A673 (cell line): ENCODE measurements around the gene SMAD1. TPM values are rescaled to one million over a fixed set of nuclear protein-coding genes. Genes with fewer than 3 reads are reported as not detected.

Source experiments
- BruUV-seq: library from RNA; stranded (reverse); fragments of 400-500 nt; replicated peaks from 2 replicates; lab custom pipeline; 2021; lab: Mats Ljungman, UMichigan
- CTCF ChIA-PET: fragments of 300-600 bp; sonication (Branson Sonifier 250); formaldehyde crosslinking; loops from one replicate; lab custom pipeline; 2022; ENCODE audit warnings: antibody characterized with exemption; lab: Charles Lee
- POLR2A ChIA-PET: fragments of 300-600 bp; sonication (Branson Sonifier 250); formaldehyde crosslinking; loops from one replicate; lab custom pipeline; 2022; ENCODE audit warnings: antibody characterized with exemption; ENCODE audit not compliant: low non-redundant PET; lab: Charles Lee
- DNase-seq: peaks from one replicate; pipeline ENCODE4 v3.0.0-alpha.2; 2015; ENCODE audit warnings: low spot score
- H3K27ac ChIP-seq: fragments of 200-600 bp; sonication (generic); 2 replicates; pipeline ENCODE4 v1.5.1; 2016; ENCODE audit warnings: mixed run types, low read depth, mild to moderate bottlenecking, mixed read lengths, antibody characterized with exemption, low read length; ENCODE audit not compliant: poor library complexity, severe bottlenecking
- H3K27me3 ChIP-seq: fragments of 200-600 bp; sonication (generic); replicated peaks from 2 replicates; pipeline ENCODE4 v1.6.1; 2017; ENCODE audit warnings: mixed run types, low read depth, mild to moderate bottlenecking, mixed read lengths, antibody characterized with exemption, low read length; ENCODE audit not compliant: insufficient read depth, poor library complexity
- H3K36me3 ChIP-seq: fragments of 200-600 bp; sonication (generic); 2 replicates; pipeline ENCODE4 v1.6.1; 2016; ENCODE audit warnings: mixed run types, mild to moderate bottlenecking, mixed read lengths, antibody characterized with exemption, low read length; ENCODE audit not compliant: insufficient read depth, poor library complexity, severe bottlenecking
- H3K4me1 ChIP-seq: fragments of 200-600 bp; sonication (generic); 2 replicates; pipeline ENCODE4 v1.6.1; 2017; ENCODE audit warnings: mixed run types, mild to moderate bottlenecking, mixed read lengths, antibody characterized with exemption, low read length; ENCODE audit not compliant: insufficient read depth, poor library complexity, severe bottlenecking
- H3K4me3 ChIP-seq: fragments of 200-600 bp; sonication (generic); 2 replicates; pipeline ENCODE4 v1.5.1; 2016; ENCODE audit warnings: low read depth, mixed run types, mild to moderate bottlenecking, mixed read lengths, low read length; ENCODE audit not compliant: poor library complexity, severe bottlenecking
- H3K9me3 ChIP-seq: fragments of 200-600 bp; sonication (generic); 2 replicates; pipeline ENCODE4 v1.6.1; 2016; ENCODE audit warnings: mixed run types, low read depth, mild to moderate bottlenecking, mixed read lengths, antibody characterized with exemption, low read length; ENCODE audit not compliant: poor library complexity, severe bottlenecking
- EZH2 ChIP-seq: fragments of 200-600 bp; sonication (generic); IDR thresholded peaks from 2 replicates; pipeline ENCODE4 v1.6.1; 2017; ENCODE audit warnings: borderline replicate concordance, low read depth, mild to moderate bottlenecking, mixed read lengths, antibody characterized with exemption, low read length; ENCODE audit not compliant: poor library complexity, severe bottlenecking
- intact Hi-C: fragments of 100-400 bp; cut with micrococcal nuclease; formaldehyde crosslinking; loops from one replicate; pipeline ENCODE4 v1.10.0; 2022; ENCODE audit not compliant: unreplicated experiment
- total RNA-seq: library from RNA; stranded (reverse); gene quantifications from 2 replicates; pipeline ENCODE4 v1.2.3, GENCODE V29; 2021
- TF ChIP-seq, protein P1 (sequence below): fragments of 300-800, 200-600 bp; sonication (generic); conservative IDR thresholded peaks from 2 replicates; pipeline ENCODE4 v1.5.1; 2017; ENCODE audit warnings: low read depth, mild to moderate bottlenecking, antibody characterized with exemption, low read length, moderate library complexity, mixed read lengths

SMAD1 gene
- total RNA-seq, 1 experiment from 2014 or later, result 33.7 TPM

- ChIA-PET POLR2A (no interaction called here), CTCF (no interaction called here)
- Histone ChIP-seq H3K4me3 (no peak overlapping the region), H3K36me3 (no peaks in the 10 kb centered on the region), H3K27me3 (no peaks in the 10 kb centered on the region), H3K9me3 (peaks cover 1% of the 10 kb centered on the region), H3K4me1 (peaks cover 8% of the 10 kb centered on the region), H3K27ac (no peak overlapping the region)
- intact Hi-C loops, result no loop called here
- TF ChIP-seq, protein P1, sequence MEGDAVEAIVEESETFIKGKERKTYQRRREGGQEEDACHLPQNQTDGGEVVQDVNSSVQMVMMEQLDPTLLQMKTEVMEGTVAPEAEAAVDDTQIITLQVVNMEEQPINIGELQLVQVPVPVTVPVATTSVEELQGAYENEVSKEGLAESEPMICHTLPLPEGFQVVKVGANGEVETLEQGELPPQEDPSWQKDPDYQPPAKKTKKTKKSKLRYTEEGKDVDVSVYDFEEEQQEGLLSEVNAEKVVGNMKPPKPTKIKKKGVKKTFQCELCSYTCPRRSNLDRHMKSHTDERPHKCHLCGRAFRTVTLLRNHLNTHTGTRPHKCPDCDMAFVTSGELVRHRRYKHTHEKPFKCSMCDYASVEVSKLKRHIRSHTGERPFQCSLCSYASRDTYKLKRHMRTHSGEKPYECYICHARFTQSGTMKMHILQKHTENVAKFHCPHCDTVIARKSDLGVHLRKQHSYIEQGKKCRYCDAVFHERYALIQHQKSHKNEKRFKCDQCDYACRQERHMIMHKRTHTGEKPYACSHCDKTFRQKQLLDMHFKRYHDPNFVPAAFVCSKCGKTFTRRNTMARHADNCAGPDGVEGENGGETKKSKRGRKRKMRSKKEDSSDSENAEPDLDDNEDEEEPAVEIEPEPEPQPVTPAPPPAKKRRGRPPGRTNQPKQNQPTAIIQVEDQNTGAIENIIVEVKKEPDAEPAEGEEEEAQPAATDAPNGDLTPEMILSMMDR, result no peak
- no peak for TF ChIP-seq EZH2
- no peak for DNase-seq
- BruUV-seq, result no TSS peak
Measured at GRCh38 chr4:145505995-145506394, 24.3 kb downstream of the SMAD1 start.

GRCh38 chr4:145507636-145508035 lies 26.0 kb downstream of the SMAD1 start:
- H3K27ac ChIP-seq, result no peak overlapping the region
- H3K27me3 ChIP-seq, result no peaks in the 10 kb centered on the region
- CTCF ChIA-PET, result no interaction called here
- no peak overlapping the region for H3K4me3 ChIP-seq
- H3K4me1 ChIP-seq, result no peaks in the 10 kb centered on the region
- no peaks in the 10 kb centered on the region for H3K36me3 ChIP-seq
- no peak for TF ChIP-seq EZH2
- peaks cover 18% of the 10 kb centered on the region for H3K9me3 ChIP-seq
- intact Hi-C loops, result no loop called here
- no peak for DNase-seq
- no TSS peak for BruUV-seq
- POLR2A ChIA-PET, result no interaction called here

GRCh38 chr4:145511913-145512522 lies 30.4 kb downstream of the SMAD1 start:
- Histone ChIP-seq H3K27me3 (no peaks in the 10 kb centered on the region), H3K4me1 (no peaks in the 10 kb centered on the region), H3K9me3 (peaks cover 27% of the 10 kb centered on the region), H3K36me3 (peaks cover 5% of the 10 kb centered on the region), H3K27ac (no peak overlapping the region), H3K4me3 (no peak overlapping the region)
- TF ChIP-seq EZH2, result no peak
- TF ChIP-seq, protein P1, result no peak
- CTCF ChIA-PET, result no interaction called here
- peak; percentile 34 for DNase-seq
- no TSS peak for BruUV-seq
- POLR2A ChIA-PET, result no interaction called here
- intact Hi-C loops, result no loop called here

- no peak for DNase-seq
- Histone ChIP-seq H3K4me1 (no peaks in the 10 kb centered on the region), H3K4me3 (no peak overlapping the region), H3K36me3 (peaks cover 5% of the 10 kb centered on the region), H3K27ac (no peak overlapping the region), H3K9me3 (peaks cover 27% of the 10 kb centered on the region), H3K27me3 (no peaks in the 10 kb centered on the region)
- TF ChIP-seq, protein P1, result no peak
- TF ChIP-seq EZH2, result no peak
- ChIA-PET POLR2A (no interaction called here), CTCF (no interaction called here)
- no TSS peak for BruUV-seq
- intact Hi-C loops, result no loop called here
Measured at GRCh38 chr4:145513020-145513621, 31.5 kb downstream of the SMAD1 start.
